Small intestine (tissue), 7 donors: ENCODE results near the gene DTNA. TPM values are rescaled to one million over a fixed set of nuclear protein-coding genes. Genes with fewer than 3 reads are reported as not detected.

Source experiments
- DNase-seq, 2 donors: peaks; one replicate each; pipeline versions ENCODE4 v3.0.0 to v3.0.0-alpha.2; 2013
- FAIRE-seq: peaks from 2 replicates; lab custom pipeline; 2012; peaks lifted over from hg19 to GRCh38; lab: Jason Lieb, UNC
- H3K27ac ChIP-seq, 3 donors: one replicate each; pipeline ENCODE4 v1.5.1; 2013; ENCODE audit warnings: low read length in 2 of 3, mild to moderate bottlenecking in 2 of 3, control low read depth in 1 of 3, inconsistent platforms in 1 of 3, low read depth in 1 of 3, moderate library complexity in 1 of 3
- H3K27me3 ChIP-seq, 3 donors: one replicate each; pipeline ENCODE4 v1.6.1; 2013; ENCODE audit warnings: low read length in 3 of 3, inconsistent platforms in 1 of 3; ENCODE audit not compliant: control insufficient read depth in 3 of 3, insufficient read depth in 3 of 3
- H3K36me3 ChIP-seq, 3 donors: one replicate each; pipeline ENCODE4 v1.6.1; 2013; ENCODE audit warnings: low read length in 3 of 3, inconsistent platforms in 1 of 3, low read depth in 1 of 3, mild to moderate bottlenecking in 1 of 3, moderate library complexity in 1 of 3; ENCODE audit not compliant: control insufficient read depth in 3 of 3, insufficient read depth in 2 of 3
- H3K4me1 ChIP-seq, 3 donors: one replicate each; pipeline ENCODE4 v1.6.1; 2013; ENCODE audit warnings: low read length in 2 of 3, inconsistent platforms in 1 of 3, low read depth in 1 of 3, mild to moderate bottlenecking in 1 of 3, moderate library complexity in 1 of 3; ENCODE audit not compliant: control insufficient read depth in 3 of 3, insufficient read depth in 2 of 3
- H3K4me3 ChIP-seq, 3 donors: one replicate each; pipeline ENCODE4 v1.5.1; 2013; ENCODE audit warnings: low read length in 3 of 3, control low read depth in 1 of 3, inconsistent platforms in 1 of 3, low read depth in 1 of 3, mild to moderate bottlenecking in 1 of 3, moderate library complexity in 1 of 3
- H3K9me3 ChIP-seq, 2 donors: one replicate each; pipeline ENCODE4 v1.6.1; 2013; ENCODE audit warnings: low read depth in 1 of 2, low read length in 1 of 2; ENCODE audit not compliant: control insufficient read depth in 2 of 2, insufficient read depth in 1 of 2
- WGBS, 3 donors: extraction: QIAGEN DNeasy Blood & Tissue Kit; methylation state at CpG; one replicate each; pipeline ENCODE4 v1.1.7; 2013; 5-methylcytosine and 5-hydroxymethylcytosine counted together
- polyA plus RNA-seq, 4 donors: library from polyadenylated mRNA; stranded (reverse) in 3 of 4; unstranded in 1 of 4; fragments of 200-250 nt in 3 of 4; fragments of 120-200 nt in 1 of 4; gene quantifications; one replicate each; pipeline versions ENCODE4 v1.2.1 to v1.2.3, GENCODE V29; 2013
- donor health status: healthy with polysubstance abuse.
- donor health status: control.
- donor health status: control.
- donor health status: Bipolar disorder and iron deficiency.
- donor health status: healthy.

The DTNA gene
- polyA plus RNA-seq, 4 donors = 0.45 to 24.3 (median 5.6) TPM

DNA sequence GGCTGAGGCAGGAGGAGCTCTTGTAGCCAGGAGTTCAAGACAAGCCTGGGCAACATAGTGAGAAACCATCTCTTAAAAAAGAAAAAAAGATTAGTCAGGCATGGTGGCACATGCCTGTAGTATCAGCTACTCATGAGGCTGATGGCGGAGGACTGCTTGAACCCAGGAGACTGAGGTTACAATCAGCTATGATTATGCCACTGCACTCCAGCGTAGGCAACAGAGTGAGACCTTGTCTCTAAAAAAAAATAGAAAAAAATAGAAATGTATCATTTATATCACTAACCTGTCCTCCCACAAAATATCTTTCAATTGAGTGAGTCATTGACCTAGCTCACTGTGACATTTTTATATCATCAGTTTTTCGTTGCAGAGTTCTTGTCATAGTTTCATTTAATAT lies 152.5 kb downstream of the DTNA start:
- no peak overlapping the region for H3K4me3 ChIP-seq
- DNase-seq (no peak), FAIRE-seq (no peak)
- H3K27me3 ChIP-seq = no peaks in the 10 kb centered on the region
- no peaks in the 10 kb centered on the region for H3K9me3 ChIP-seq
- H3K36me3 ChIP-seq = no peaks in the 10 kb centered on the region
- 74 to 85% (median 77%) methylated on average over 3 of the region's 3 CpGs for WGBS, 3 donors
- H3K4me1 ChIP-seq = no peaks in the 10 kb centered on the region
- no peak overlapping the region for H3K27ac ChIP-seq

DNA sequence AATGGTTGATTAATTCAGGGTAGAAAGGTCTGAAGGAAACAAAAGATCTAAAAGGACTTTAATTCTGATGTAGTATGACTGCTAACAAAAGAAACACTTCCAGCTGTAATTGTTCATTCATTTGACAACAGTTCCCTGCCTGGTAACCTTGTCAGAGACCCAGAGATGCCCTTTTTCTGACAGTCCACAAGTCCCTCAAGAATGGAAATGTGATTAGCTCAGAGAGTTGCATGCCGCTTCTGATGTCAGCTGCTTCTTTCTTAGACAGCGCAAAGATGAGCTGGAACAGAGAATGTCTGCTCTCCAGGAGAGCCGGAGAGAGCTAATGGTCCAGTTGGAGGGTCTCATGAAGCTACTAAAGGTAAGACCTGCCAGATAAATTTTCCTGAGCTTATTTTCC lies 153.6 kb downstream of the DTNA start:
- H3K36me3 ChIP-seq = no peaks in the 10 kb centered on the region
- no peaks in the 10 kb centered on the region for H3K27me3 ChIP-seq
- DNase-seq = no peak
- WGBS, 3 donors = 92 to 97% (median 96%) methylated on average over 3 of the region's 3 CpGs
- no peak for FAIRE-seq
- H3K4me1 ChIP-seq = no peaks in the 10 kb centered on the region
- no peak overlapping the region for H3K27ac ChIP-seq
- H3K4me3 ChIP-seq = no peak overlapping the region
- no peaks in the 10 kb centered on the region for H3K9me3 ChIP-seq

DNA sequence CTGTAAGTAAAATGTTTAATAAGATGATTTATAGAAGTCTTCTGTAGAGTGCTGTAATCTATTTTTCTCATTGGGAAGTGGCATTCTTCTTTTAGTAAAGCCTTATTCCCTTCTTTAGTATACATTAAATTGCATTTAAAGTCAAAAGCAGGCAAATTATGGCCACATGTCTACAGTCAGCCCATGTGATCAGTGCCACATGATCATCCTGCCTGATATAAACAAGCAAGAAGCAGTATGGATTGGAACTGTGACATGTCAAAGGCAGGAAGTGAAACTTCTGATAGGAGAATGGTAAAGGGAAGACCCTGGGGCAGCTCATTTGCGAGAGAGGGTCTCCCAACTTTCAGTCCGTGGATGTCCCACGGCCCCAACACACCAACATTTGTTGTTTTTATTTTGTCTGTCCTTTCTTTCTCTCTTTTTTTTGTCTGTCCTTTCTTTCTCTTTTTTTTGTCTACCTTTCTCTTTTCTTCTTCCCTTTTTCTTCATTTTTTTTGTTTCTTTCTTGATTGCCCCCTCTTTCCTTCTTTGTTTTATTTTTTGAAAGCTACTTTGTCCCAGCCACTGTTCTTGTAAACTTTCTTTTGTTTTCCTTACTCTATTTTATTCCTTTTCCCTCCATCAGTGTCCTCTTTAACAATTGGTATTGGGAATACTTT lies 154.9 kb downstream of the DTNA start:
- Histone ChIP-seq H3K4me3 (no peak overlapping the region), H3K27ac (no peak overlapping the region), H3K27me3 (no peaks in the 10 kb centered on the region), H3K9me3 (no peaks in the 10 kb centered on the region), H3K4me1 (no peaks in the 10 kb centered on the region), H3K36me3 (no peaks in the 10 kb centered on the region)
- no peak for FAIRE-seq
- 84 to 97% (median 96%) methylated on average over 3 of the region's 3 CpGs for WGBS, 3 donors
- DNase-seq = no peak

DNA sequence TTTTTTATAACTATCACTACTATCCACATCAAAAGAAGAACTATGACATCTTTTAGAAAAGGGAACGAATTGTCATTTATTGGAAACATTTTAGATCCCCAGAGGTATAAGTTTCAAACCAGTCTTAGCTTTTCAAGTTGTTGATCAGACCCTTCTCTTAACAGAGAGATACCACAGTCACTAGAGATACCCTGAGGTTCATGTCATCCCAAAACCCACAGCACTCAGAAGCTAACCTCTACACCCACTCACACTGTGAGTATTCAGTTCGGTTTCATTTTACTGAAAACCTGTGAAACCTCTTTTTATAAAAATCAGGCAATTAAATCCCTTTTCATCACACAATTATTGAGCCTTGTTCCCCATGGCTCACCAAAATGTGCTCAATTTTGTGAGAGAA lies 156.2 kb downstream of the DTNA start:
- no peaks in the 10 kb centered on the region for H3K36me3 ChIP-seq
- H3K27me3 ChIP-seq = no peaks in the 10 kb centered on the region
- H3K9me3 ChIP-seq = no peaks in the 10 kb centered on the region
- no peak for FAIRE-seq
- H3K4me1 ChIP-seq = no peaks in the 10 kb centered on the region
- no peak overlapping the region for H3K4me3 ChIP-seq
- no peak overlapping the region for H3K27ac ChIP-seq
- WGBS, 3 donors = 69 to 88% (median 75%) methylated on average over 2 of the region's 2 CpGs
- DNase-seq = no peak

DNA sequence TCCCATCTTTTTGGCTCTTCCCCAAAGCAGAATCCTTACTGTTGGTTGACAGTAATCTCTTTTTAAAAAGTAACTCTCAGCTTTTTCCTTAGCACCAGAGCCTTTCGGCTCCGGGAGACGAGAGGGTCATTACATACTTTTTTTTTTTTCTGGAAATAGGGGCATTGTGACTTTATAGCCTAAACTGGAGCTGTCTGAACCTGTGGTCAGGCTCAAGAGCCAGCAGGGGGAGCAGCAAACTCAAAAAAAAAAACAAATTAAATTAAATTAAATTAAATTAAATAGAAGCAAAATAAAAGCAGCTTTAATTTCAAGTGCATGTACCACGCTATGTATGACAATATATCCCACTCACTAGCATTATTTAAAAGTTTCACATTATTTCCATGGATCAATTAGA lies 156.6 kb downstream of the DTNA start:
- no peak overlapping the region for H3K4me3 ChIP-seq
- no peaks in the 10 kb centered on the region for H3K27me3 ChIP-seq
- H3K9me3 ChIP-seq = no peaks in the 10 kb centered on the region
- FAIRE-seq (no peak), DNase-seq (no peak)
- no peaks in the 10 kb centered on the region for H3K4me1 ChIP-seq
- 52 to 65% (median 54%) methylated on average over 4 of the region's 4 CpGs for WGBS, 3 donors
- H3K27ac ChIP-seq = no peak overlapping the region
- H3K36me3 ChIP-seq = no peaks in the 10 kb centered on the region

DNA sequence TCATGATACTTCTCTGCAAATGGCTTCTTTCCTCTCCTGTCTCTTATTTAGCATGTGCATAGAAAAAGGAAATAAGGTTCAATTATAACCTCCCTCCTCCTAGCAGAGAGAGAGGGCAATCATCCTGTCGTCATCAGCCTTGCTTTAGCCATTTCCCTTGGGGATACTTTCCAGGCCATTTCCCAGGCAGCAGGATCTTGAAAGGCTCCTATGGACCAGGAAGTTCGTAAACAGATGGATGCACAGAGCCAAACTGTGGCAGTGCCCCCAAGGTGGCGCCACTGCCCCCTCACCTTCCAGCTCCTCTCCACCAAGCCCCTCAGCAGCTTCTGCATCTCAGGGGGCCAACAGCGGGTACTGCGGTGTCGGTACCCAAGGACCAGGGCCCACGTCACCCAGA lies 157.4 kb downstream of the DTNA start:
- Histone ChIP-seq H3K27ac (no peak overlapping the region), H3K4me3 (no peak overlapping the region), H3K4me1 (no peaks in the 10 kb centered on the region), H3K27me3 (no peaks in the 10 kb centered on the region), H3K9me3 (no peaks in the 10 kb centered on the region), H3K36me3 (no peaks in the 10 kb centered on the region)
- WGBS, 3 donors = 37 to 65% (median 65%) methylated on average over 7 of the region's 7 CpGs
- FAIRE-seq (no peak), DNase-seq (peak; percentile 11 to 15)

DNA sequence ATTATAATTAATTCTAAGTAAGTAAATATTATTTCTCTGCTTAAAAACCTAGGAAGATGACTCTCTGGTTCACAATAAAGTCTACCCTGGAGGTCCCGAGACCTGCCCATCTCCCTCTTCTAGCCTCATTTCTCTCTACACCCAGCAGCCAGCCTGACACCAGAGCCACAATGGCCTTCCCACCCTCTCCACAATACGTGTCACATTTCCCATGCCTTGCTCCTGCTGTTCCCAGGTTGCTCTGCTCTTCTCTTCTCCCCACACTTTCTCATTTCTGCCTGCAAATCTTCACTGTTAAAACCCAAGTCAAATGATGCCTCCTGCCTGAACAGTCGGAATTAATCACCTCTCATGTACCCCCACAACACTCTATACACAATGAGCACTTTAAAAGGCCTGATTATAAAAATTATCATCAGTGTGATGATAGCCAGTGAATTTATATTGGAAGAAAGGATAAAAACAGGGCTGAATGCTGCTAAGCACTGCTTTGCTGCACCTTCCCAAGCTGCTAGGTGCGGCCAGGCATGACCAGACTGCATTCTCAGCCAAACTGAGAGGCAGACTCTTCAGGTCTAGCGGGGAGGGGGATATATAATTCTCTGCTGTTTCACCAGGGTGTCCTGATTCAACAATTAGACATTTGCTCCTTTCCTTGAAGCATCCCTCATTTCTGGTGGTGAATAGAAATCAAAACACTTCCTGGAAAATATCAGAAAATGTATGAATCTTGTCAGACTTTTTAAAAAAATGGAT lies 160.6 kb downstream of the DTNA start:
- H3K27ac ChIP-seq = no peak overlapping the region
- no peaks in the 10 kb centered on the region for H3K9me3 ChIP-seq
- WGBS, 3 donors = 87 to 90% (median 88%) methylated on average over 5 of the region's 5 CpGs
- H3K27me3 ChIP-seq = no peaks in the 10 kb centered on the region
- H3K4me3 ChIP-seq = no peak overlapping the region
- DNase-seq = no peak
- no peaks in the 10 kb centered on the region for H3K36me3 ChIP-seq
- FAIRE-seq = no peak
- H3K4me1 ChIP-seq = no peaks in the 10 kb centered on the region

DNA sequence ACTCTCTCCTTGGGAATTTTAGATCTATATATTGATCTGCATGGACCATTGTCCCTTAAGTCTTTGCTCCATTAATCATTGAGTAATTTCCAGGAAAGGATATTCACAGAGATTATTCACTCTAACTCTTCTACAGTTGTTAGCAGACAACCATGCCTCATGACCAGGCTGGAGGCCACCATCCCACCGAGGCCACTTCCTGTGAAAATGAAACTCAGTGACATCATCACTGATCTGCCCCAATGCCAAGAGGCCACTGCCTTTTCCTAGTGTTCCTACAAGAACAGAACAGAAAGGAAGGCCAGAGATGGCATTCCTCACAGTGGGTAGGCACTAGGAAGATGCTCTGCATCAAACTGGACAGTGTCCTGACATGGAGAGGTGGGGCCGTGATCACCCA lies 161.3 kb downstream of the DTNA start:
- H3K4me3 ChIP-seq = no peak overlapping the region
- no peak overlapping the region for H3K27ac ChIP-seq
- no peaks in the 10 kb centered on the region for H3K4me1 ChIP-seq
- no peaks in the 10 kb centered on the region for H3K9me3 ChIP-seq
- H3K27me3 ChIP-seq = no peaks in the 10 kb centered on the region
- WGBS, 3 donors = 57 to 68% (median 60%) methylated on average over 2 of the region's 2 CpGs
- no peaks in the 10 kb centered on the region for H3K36me3 ChIP-seq
- FAIRE-seq (no peak), DNase-seq (no peak)
